ENCODE results near the gene FKBP2. TPM values are rescaled to one million over a fixed set of nuclear protein-coding genes. Genes with fewer than 3 reads are reported as not detected.
A peak's percentile ranks its signal among the peaks of the same experiment; 100 is the strongest.

FKBP2 gene
- total RNA-seq, 1 donor from 2014 or later = 66.0 TPM

GRCh38 chr11:64289002-64289564 is 48.2 kb downstream of the FKBP2 start:
- Histone ChIP-seq H3K27ac (no peak overlapping the region), H3K36me3 (no peaks in the 10 kb centered on the region), H3K27me3 (peaks cover 10% of the 10 kb centered on the region), H3K4me1 (peaks cover 36% of the 10 kb centered on the region), H3K4me3 (no peak overlapping the region), H3K9me3 (no peaks in the 10 kb centered on the region)
- TF ChIP-seq CTCF (IDR thresholded peaks at IDR 0.05) = no peak
- no peak for TF ChIP-seq POLR2AphosphoS5 (IDR thresholded peaks at IDR 0.05; ENCODE audit: insufficient read depth in 1 of 2, low read depth in 1 of 2)
- no peak for TF ChIP-seq POLR2A (IDR thresholded peaks at IDR 0.05)
- intact Hi-C loops (cut with DNase I) = no loop called here
- DNase-seq (ENCODE audit: extremely low spot score in 2 of 2) = no peak

GRCh38 chr11:64290352-64291261 is 49.7 kb downstream of the FKBP2 start:
- no peak for TF ChIP-seq POLR2A (IDR thresholded peaks at IDR 0.05)
- TF ChIP-seq POLR2AphosphoS5 (IDR thresholded peaks at IDR 0.05; ENCODE audit: insufficient read depth in 1 of 2, low read depth in 1 of 2) = no peak
- no peak for TF ChIP-seq CTCF (IDR thresholded peaks at IDR 0.05)
- Histone ChIP-seq H3K4me3 (no peak overlapping the region), H3K9me3 (no peaks in the 10 kb centered on the region), H3K27me3 (peaks cover 10% of the 10 kb centered on the region), H3K4me1 (peaks cover 32% of the 10 kb centered on the region), H3K36me3 (no peaks in the 10 kb centered on the region), H3K27ac (no peak overlapping the region)
- DNase-seq (ENCODE audit: extremely low spot score in 2 of 2) = no peak
- intact Hi-C loops (cut with DNase I) = no loop called here

- H3K4me3 ChIP-seq = peak within 1 kb of the TSS; percentile 31 to 39
- H3K9me3 ChIP-seq = no peaks in the 10 kb centered on the region
- no peak for DNase-seq (ENCODE audit: extremely low spot score in 2 of 2)
- peaks cover 26% of the 10 kb centered on the region for H3K4me1 ChIP-seq
- peaks cover 10% of the 10 kb centered on the region for H3K27me3 ChIP-seq
- intact Hi-C loops (cut with DNase I) = no loop called here
- no peak within 1 kb of the TSS for H3K27ac ChIP-seq
- no peaks in the 10 kb centered on the region for H3K36me3 ChIP-seq
- TF ChIP-seq CTCF (IDR thresholded peaks at IDR 0.05) (no peak), POLR2AphosphoS5 (IDR thresholded peaks at IDR 0.05; ENCODE audit: insufficient read depth in 1 of 2, low read depth in 1 of 2) (no peak), POLR2A (IDR thresholded peaks at IDR 0.05) (no peak)
These were observed 50.4 kb downstream of the FKBP2 start, which contains the start of gene KCNK4 for GRCh38 chr11:64291262-64291751. TSS of gene KCNK4 (plus strand) at chr11:64291302. CDS start at chr11:64293019, 1,717 bp downstream.

GRCh38 chr11:64291752-64292459 is 51.0 kb downstream of the FKBP2 start:
- intact Hi-C loops (cut with DNase I) = no loop called here
- no peak overlapping the region for H3K27ac ChIP-seq
- DNase-seq (ENCODE audit: extremely low spot score in 2 of 2) = no peak
- no peaks in the 10 kb centered on the region for H3K9me3 ChIP-seq
- no peaks in the 10 kb centered on the region for H3K36me3 ChIP-seq
- TF ChIP-seq POLR2A (IDR thresholded peaks at IDR 0.05) = no peak
- TF ChIP-seq CTCF (IDR thresholded peaks at IDR 0.05) = no peak
- TF ChIP-seq POLR2AphosphoS5 (IDR thresholded peaks at IDR 0.05; ENCODE audit: insufficient read depth in 1 of 2, low read depth in 1 of 2) = no peak
- peak overlapping the region; percentile 31 to 39 for H3K4me3 ChIP-seq
- H3K4me1 ChIP-seq = peaks cover 20% of the 10 kb centered on the region
- H3K27me3 ChIP-seq = peaks cover 10% of the 10 kb centered on the region
